Lung (tissue), 12 donors: ENCODE results near the gene BCAS3. TPM values are rescaled to one million over a fixed set of nuclear protein-coding genes. Genes with fewer than 3 reads are reported as not detected.

Experiments used
- ATAC-seq: fragments of 200-7000 bp; cut with Tn5 transposase; one replicate; pipeline ENCODE4 v1.9.1; 2020; ENCODE audit warnings: moderate number of reproducible peaks; ENCODE audit not compliant: insufficient read depth, low FRiP score
- DNase-seq, 3 donors: peaks; one replicate each; pipeline ENCODE4 v3.0.0-alpha.2; 2013 to 2017
- H3K27ac ChIP-seq, 2 donors: one replicate each; pipeline ENCODE4 v1.5.1; 2013; ENCODE audit warnings: mild to moderate bottlenecking in 2 of 2, moderate library complexity in 2 of 2, control low read depth in 1 of 2, inconsistent platforms in 1 of 2, low read depth in 1 of 2, low read length in 1 of 2
- H3K27me3 ChIP-seq, 3 donors: one replicate each; pipeline ENCODE4 v1.5.1; 2013; ENCODE audit warnings: low read length in 2 of 3; ENCODE audit not compliant: control insufficient read depth in 3 of 3, insufficient read depth in 3 of 3
- H3K36me3 ChIP-seq, 4 donors: one replicate each; pipeline ENCODE4 v1.5.1; 2013; ENCODE audit warnings: low read length in 4 of 4, mild to moderate bottlenecking in 1 of 4, moderate library complexity in 1 of 4; ENCODE audit not compliant: control insufficient read depth in 4 of 4, insufficient read depth in 4 of 4
- H3K4me1 ChIP-seq, 5 donors: one replicate each; pipeline ENCODE4 v1.5.1; 2013; ENCODE audit warnings: low read length in 5 of 5, mild to moderate bottlenecking in 2 of 5, moderate library complexity in 1 of 5; ENCODE audit not compliant: control insufficient read depth in 5 of 5, insufficient read depth in 5 of 5
- H3K4me3 ChIP-seq: one replicate; pipeline ENCODE4 v1.5.1; 2013; ENCODE audit warnings: mild to moderate bottlenecking, control low read depth, moderate library complexity
- H3K9ac ChIP-seq, 2 donors: one replicate each; pipeline ENCODE4 v1.5.1; 2013; ENCODE audit warnings: low read length in 2 of 2, control low read depth in 1 of 2; ENCODE audit not compliant: insufficient read depth in 1 of 2
- H3K9me3 ChIP-seq, 4 donors: one replicate each; pipeline ENCODE4 v1.5.1; 2013; ENCODE audit warnings: low read length in 3 of 4, mild to moderate bottlenecking in 1 of 4, moderate library complexity in 1 of 4; ENCODE audit not compliant: control insufficient read depth in 4 of 4, insufficient read depth in 3 of 4
- CTCF ChIP-seq: IDR thresholded peaks from 2 replicates; pipeline ENCODE4 v1.5.1; 2012; ENCODE audit warnings: mild to moderate bottlenecking; ENCODE audit errors: control extremely low read depth, extremely low read depth
- WGBS, 2 donors: extraction: QIAGEN DNeasy Blood & Tissue Kit; methylation state at CpG; one replicate each; pipeline ENCODE4 v1.1.7; 2013; 5-methylcytosine and 5-hydroxymethylcytosine counted together
- polyA plus RNA-seq, 2 donors: library from polyadenylated mRNA; stranded (reverse); fragments of 200-250 nt; gene quantifications; one replicate each; pipeline ENCODE4 v1.2.1, GENCODE V29; 2013
- total RNA-seq, 2 donors: library from RNA; depleted of rRNA in 1 of 2; stranded (reverse); fragments of >200 nt in 1 of 2; gene quantifications; one replicate each; pipeline ENCODE4 v1.2.1, GENCODE V29; 2014 to 2021
- donor health status: control.
- donor health status: control.
- donor health status: Bipolar disorder and iron deficiency.
- donor health status: healthy.
- donor health status: DM: yes; HTN: yes; CAD: no.

BCAS3 gene
- total and polyA plus RNA-seq, 4 donors, result 4.0 to 101 (median 20.3) TPM

DNA sequence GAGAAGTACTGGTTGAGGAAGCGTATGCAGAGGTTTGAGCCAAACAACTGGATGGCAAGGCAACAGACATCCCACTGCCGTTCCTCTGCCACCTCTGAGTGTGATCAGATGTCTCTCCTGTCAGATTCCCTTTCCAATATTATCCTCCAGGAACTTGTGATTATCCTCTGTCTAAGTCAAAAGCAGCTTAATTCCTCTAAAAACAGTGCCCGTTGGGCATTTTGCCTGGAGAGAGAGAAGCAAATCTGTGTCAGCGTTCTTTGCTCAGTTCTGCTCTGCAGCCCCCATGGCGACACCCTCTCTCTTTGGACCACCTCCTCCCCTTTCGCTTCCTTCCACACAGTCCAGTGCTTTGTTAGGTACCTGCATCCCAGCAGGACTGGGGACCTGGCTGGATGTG lies 665.9 kb downstream of the BCAS3 start:
- no peaks in the 10 kb centered on the region for H3K36me3 ChIP-seq
- no peak overlapping the region for H3K4me3 ChIP-seq
- peaks cover 0 to 59% (median 29%) of the 10 kb centered on the region in 5 donors for H3K4me1 ChIP-seq
- H3K9me3 ChIP-seq, result no peaks in the 10 kb centered on the region
- no peak for TF ChIP-seq CTCF
- H3K27me3 ChIP-seq, result no peaks in the 10 kb centered on the region
- no peak for ATAC-seq
- peak overlapping the region in 1 of 2 donors; percentile 35 for H3K9ac ChIP-seq
- H3K27ac ChIP-seq, result no peak overlapping the region
- 94 to 95% methylated on average over 6 of the region's 6 CpGs for WGBS, 2 donors
- peak in 2 of 3 donors; percentile 71 to 91 for DNase-seq

DNA sequence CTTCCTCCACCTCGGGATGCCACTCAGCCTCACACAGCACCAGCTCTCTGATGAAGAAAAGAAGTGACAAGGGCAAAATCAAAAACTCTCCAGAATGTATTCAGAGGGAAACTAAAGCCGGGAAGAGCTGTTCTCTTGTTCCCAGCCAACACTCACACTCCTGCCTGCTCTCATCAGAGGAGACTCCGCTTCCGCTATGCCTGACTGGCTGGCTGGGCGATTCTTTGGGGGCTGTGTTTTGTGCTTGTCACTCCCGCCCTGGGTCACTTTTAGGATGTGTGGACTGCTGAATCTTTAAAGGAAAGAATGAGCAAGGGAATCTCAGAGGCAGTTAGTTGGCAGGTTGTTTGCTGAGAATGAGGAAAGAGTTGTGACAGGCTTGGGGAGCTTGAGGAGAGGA lies 667.4 kb downstream of the BCAS3 start:
- Histone ChIP-seq H3K4me1 (peaks cover 0 to 44% (median 18%) of the 10 kb centered on the region in 5 donors), H3K9ac (no peak overlapping the region), H3K27me3 (no peaks in the 10 kb centered on the region), H3K4me3 (no peak overlapping the region), H3K36me3 (no peaks in the 10 kb centered on the region), H3K27ac (peak overlapping the region in 1 of 2 donors; percentile 30), H3K9me3 (no peaks in the 10 kb centered on the region)
- WGBS, 2 donors, result 85% methylated on average over 6 of the region's 6 CpGs
- no peak for TF ChIP-seq CTCF
- ATAC-seq (no peak), DNase-seq (peak; percentile 70 to 89 (median 81))

DNA sequence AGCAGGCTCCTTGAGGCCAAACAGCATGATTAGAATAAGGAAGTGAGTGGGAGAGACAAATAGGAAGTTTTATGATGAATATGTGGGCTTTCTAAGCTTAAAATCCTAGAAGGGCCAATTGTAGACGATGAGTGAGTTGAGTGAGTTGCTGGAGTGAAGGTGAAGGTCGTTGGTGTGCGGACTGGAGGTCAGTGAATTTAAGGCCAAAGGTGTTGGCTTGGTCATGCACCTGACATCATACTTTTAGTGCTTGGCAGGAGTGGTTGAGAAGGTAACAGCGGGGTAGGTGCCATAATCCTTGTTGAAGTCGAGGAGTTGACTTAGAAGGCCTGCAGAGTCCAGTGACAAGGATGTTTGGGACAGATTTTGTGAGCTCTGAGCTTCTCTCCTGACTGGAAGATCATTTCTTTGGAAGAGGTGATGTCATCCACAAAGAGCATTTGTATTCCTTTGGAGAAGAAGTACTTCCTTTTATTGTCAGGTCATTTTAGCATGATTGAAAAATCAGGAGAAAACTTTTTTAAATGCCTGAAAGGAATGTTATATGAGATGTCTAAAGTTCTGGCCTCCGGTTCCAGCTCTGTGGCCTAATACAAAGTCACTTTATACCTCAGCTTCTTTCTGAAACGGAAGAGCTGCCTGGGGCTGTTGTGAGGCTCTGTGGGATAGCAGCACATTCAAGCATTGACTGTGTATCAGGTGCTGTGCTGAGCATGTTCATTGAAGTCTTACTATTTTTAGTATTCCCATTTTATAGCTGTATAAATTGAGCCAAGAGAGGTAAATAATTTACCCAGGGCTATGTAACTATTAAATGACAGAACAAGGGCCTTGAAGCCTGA lies 668.4 kb downstream of the BCAS3 start:
- DNase-seq (no peak), ATAC-seq (no peak)
- no peak overlapping the region for H3K9ac ChIP-seq
- WGBS, 2 donors, result 90 to 93% methylated on average over 7 of the region's 7 CpGs
- H3K9me3 ChIP-seq, result no peaks in the 10 kb centered on the region
- no peaks in the 10 kb centered on the region for H3K36me3 ChIP-seq
- peak overlapping the region in 1 of 2 donors; percentile 18 for H3K27ac ChIP-seq
- H3K27me3 ChIP-seq, result no peaks in the 10 kb centered on the region
- H3K4me1 ChIP-seq, result peaks cover 0 to 35% (median 15%) of the 10 kb centered on the region in 5 donors
- H3K4me3 ChIP-seq, result no peak overlapping the region
- no peak for TF ChIP-seq CTCF
